Esophagus squamous epithelium (tissue), 4 donors: ENCODE measurements around the gene TLK1.

ENCODE experiments used
- CTCF ChIP-seq, 6 experiments: fragments of 450-650 bp in 4 of 6; fragments of 200-600 bp in 2 of 6; sonication (generic) in 2 of 6; IDR thresholded peaks; one replicate each; pipeline ENCODE4 v1.5.1; 2016 to 2019; ENCODE audit warnings: antibody characterized with exemption in 6 of 6, mild to moderate bottlenecking in 4 of 6, moderate library complexity in 4 of 6
- POLR2A ChIP-seq, 4 donors: fragments of 450-650 bp; IDR thresholded peaks; one replicate each; pipeline ENCODE4 v1.6.1; 2017; ENCODE audit warnings: antibody characterized with exemption in 4 of 4, mild to moderate bottlenecking in 4 of 4, moderate library complexity in 3 of 4

GRCh38 chr2:171159372-171160118, 1.1 kb downstream of the TLK1 start:
- TF ChIP-seq CTCF (IDR thresholded peaks at IDR 0.05) (peak in 3 of 6 experiments; percentile 12 to 35 (median 34)), POLR2A (IDR thresholded peaks at IDR 0.05) (peak in 1 of 4 donors; percentile 8)
